MCF 10A (cell line): ENCODE measurements around the gene PTPN3. TPM values are rescaled to one million over a fixed set of nuclear protein-coding genes. Genes with fewer than 3 reads are reported as not detected.
A peak's percentile ranks its signal among the peaks of the same experiment; 100 is the strongest.

Source experiments
- BruUV-seq: library from RNA; stranded (reverse); fragments of 400-500 nt; replicated peaks from 2 replicates; lab custom pipeline; 2021; lab: Mats Ljungman, UMichigan
- CTCF ChIA-PET: fragments of 300-600 bp; sonication (Branson Sonifier 250); formaldehyde crosslinking; extraction: SDS; loops from one replicate; lab custom pipeline; 2021; ENCODE audit warnings: antibody characterized with exemption, inconsistent platforms; lab: Yijun Ruan, JAX
- POLR2A ChIA-PET: fragments of 300-600, 350-650 bp; sonication (Branson Sonifier 250); formaldehyde crosslinking; extraction: SDS; loops from one replicate; lab custom pipeline; 2020; ENCODE audit warnings: antibody characterized with exemption, inconsistent platforms; lab: Yijun Ruan, JAX
- DNase-seq: peaks from one replicate; pipeline ENCODE4 v3.0.0-alpha.2; 2018; ENCODE audit not compliant: unreplicated experiment
- H3K27ac Mint-ChIP-seq: one replicate; pipeline ENCODE4 v1.8.0; 2022; ENCODE audit warnings: mild to moderate bottlenecking, low read depth, mixed read lengths; ENCODE audit not compliant: unreplicated experiment
- H3K27me3 Mint-ChIP-seq: one replicate; pipeline ENCODE4 v1.8.0; 2022; ENCODE audit warnings: mixed read lengths; ENCODE audit not compliant: insufficient read depth, unreplicated experiment
- H3K36me3 Mint-ChIP-seq: one replicate; pipeline ENCODE4 v1.8.0; 2022; ENCODE audit warnings: mild to moderate bottlenecking, moderate library complexity, mixed read lengths; ENCODE audit not compliant: insufficient read depth, unreplicated experiment
- H3K4me1 Mint-ChIP-seq: one replicate; pipeline ENCODE4 v1.8.0; 2022; ENCODE audit warnings: mixed read lengths; ENCODE audit not compliant: insufficient read depth, unreplicated experiment
- H3K4me3 Mint-ChIP-seq: one replicate; pipeline ENCODE4 v1.8.0; 2022; ENCODE audit warnings: mild to moderate bottlenecking, moderate library complexity, mixed read lengths; ENCODE audit not compliant: unreplicated experiment
- H3K9me3 Mint-ChIP-seq: one replicate; pipeline ENCODE4 v1.8.0; 2022; ENCODE audit warnings: mixed read lengths; ENCODE audit not compliant: unreplicated experiment
- CTCF ChIP-seq: fragments of 200-600 bp; IDR thresholded peaks from one replicate; pipeline ENCODE4 v1.8.0; 2022; ENCODE audit warnings: antibody characterized with exemption, mild to moderate bottlenecking; ENCODE audit not compliant: unreplicated experiment
- intact Hi-C: fragments of 100-400 bp; cut with micrococcal nuclease; formaldehyde crosslinking; loops from 2 replicates; pipeline ENCODE4 v1.14.1; 2022
- total RNA-seq: library from RNA; stranded (reverse); gene quantifications from 2 replicates; pipeline ENCODE4 v1.2.3, GENCODE V29; 2022

The PTPN3 gene
- total RNA-seq, 1 experiment from 2014 or later = 6.9 TPM

GRCh38 chr9:109426626-109427402, 71.3 kb downstream of the PTPN3 start:
- no peak for TF ChIP-seq CTCF
- Mint-ChIP-seq H3K36me3 (peaks cover 49% of the 10 kb centered on the region), H3K27ac (no peak overlapping the region), H3K4me3 (no peak overlapping the region), H3K4me1 (no peaks in the 10 kb centered on the region), H3K9me3 (no peaks in the 10 kb centered on the region), H3K27me3 (no peaks in the 10 kb centered on the region)
- intact Hi-C loops = no loop called here
- no TSS peak for BruUV-seq
- POLR2A ChIA-PET = no interaction called here
- CTCF ChIA-PET = interaction anchor here (0.6 to 2.6 kb wide), 2 partner anchors 14 to 44 kb away, joined by 3 to 13 read pairs; no protein-coding TSS in a partner anchor
- no peak for DNase-seq

GRCh38 chr9:109424618-109425017, 73.5 kb downstream of the PTPN3 start:
- DNase-seq = no peak
- Mint-ChIP-seq H3K4me1 (no peaks in the 10 kb centered on the region), H3K4me3 (no peak overlapping the region), H3K27me3 (no peaks in the 10 kb centered on the region), H3K27ac (no peak overlapping the region), H3K36me3 (peaks cover 61% of the 10 kb centered on the region), H3K9me3 (no peaks in the 10 kb centered on the region)
- CTCF ChIA-PET = interaction anchor here (1.1 kb wide), 1 partner anchor 16 kb away, joined by 6 read pairs; no protein-coding TSS in a partner anchor
- POLR2A ChIA-PET = interaction anchor here (0.7 to 1.6 kb wide), 2 partner anchors 46 to 1328 kb away, joined by 3 to 4 read pairs; no protein-coding TSS in a partner anchor
- BruUV-seq = no TSS peak
- intact Hi-C loops = no loop called here
- TF ChIP-seq CTCF = no peak

- H3K36me3 Mint-ChIP-seq = peaks cover 54% of the 10 kb centered on the region
- H3K4me3 Mint-ChIP-seq = no peak overlapping the region
- H3K27ac Mint-ChIP-seq = peak overlapping the region; percentile 49
- H3K9me3 Mint-ChIP-seq = no peaks in the 10 kb centered on the region
- H3K27me3 Mint-ChIP-seq = no peaks in the 10 kb centered on the region
- ChIA-PET CTCF (interaction anchor here (1.1 to 1.5 kb wide), 2 partner anchors 16 to 21 kb away, joined by 6 read pairs; no protein-coding TSS in a partner anchor), POLR2A (interaction anchor here (1.6 kb wide), 1 partner anchor 46 kb away, joined by 4 read pairs; no protein-coding TSS in a partner anchor)
- DNase-seq = no peak
- no TSS peak for BruUV-seq
- intact Hi-C loops = no loop called here
- H3K4me1 Mint-ChIP-seq = no peaks in the 10 kb centered on the region
- no peak for TF ChIP-seq CTCF
These were observed 74.2 kb downstream of the PTPN3 start for GRCh38 chr9:109423877-109424276.

- no peaks in the 10 kb centered on the region for H3K27me3 Mint-ChIP-seq
- H3K4me1 Mint-ChIP-seq = no peaks in the 10 kb centered on the region
- H3K4me3 Mint-ChIP-seq = no peak overlapping the region
- peaks cover 50% of the 10 kb centered on the region for H3K36me3 Mint-ChIP-seq
- no peak for TF ChIP-seq CTCF
- no peaks in the 10 kb centered on the region for H3K9me3 Mint-ChIP-seq
- POLR2A ChIA-PET = interaction anchor here (0.6 kb wide), 1 partner anchor 43 kb away, joined by 4 read pairs; no protein-coding TSS in a partner anchor
- peak overlapping the region; percentile 49 for H3K27ac Mint-ChIP-seq
- CTCF ChIA-PET = interaction anchor here (1.5 to 3.3 kb wide), 3 partner anchors 11 to 47 kb away, joined by 5 to 15 read pairs (median 6); no protein-coding TSS in a partner anchor
- no TSS peak for BruUV-seq
- intact Hi-C loops = no loop called here
- no peak for DNase-seq
These were observed 75.5 kb downstream of the PTPN3 start for GRCh38 chr9:109422641-109423040.
